HG03571 (cell line): ENCODE results near the gene SLC37A4.
"Not testable (repeated sequence)": the region's sequence is repeated elsewhere in the genome, so short reads cannot be mapped to it uniquely, and the experiment has no call there.

Source experiments
- ATAC-seq: cut with Tn5 transposase; IDR thresholded peaks from one replicate; pipeline ENCODE4 v1.9.1; 2021; ENCODE audit not compliant: unreplicated experiment

SLC37A4 gene

GRCh38 chr11:119030329-119031047 lies at the start of gene SLC37A4:
SLC37A4 (minus strand) TSS chr11:119030877.
- ATAC-seq, result peak; percentile 85

DNA sequence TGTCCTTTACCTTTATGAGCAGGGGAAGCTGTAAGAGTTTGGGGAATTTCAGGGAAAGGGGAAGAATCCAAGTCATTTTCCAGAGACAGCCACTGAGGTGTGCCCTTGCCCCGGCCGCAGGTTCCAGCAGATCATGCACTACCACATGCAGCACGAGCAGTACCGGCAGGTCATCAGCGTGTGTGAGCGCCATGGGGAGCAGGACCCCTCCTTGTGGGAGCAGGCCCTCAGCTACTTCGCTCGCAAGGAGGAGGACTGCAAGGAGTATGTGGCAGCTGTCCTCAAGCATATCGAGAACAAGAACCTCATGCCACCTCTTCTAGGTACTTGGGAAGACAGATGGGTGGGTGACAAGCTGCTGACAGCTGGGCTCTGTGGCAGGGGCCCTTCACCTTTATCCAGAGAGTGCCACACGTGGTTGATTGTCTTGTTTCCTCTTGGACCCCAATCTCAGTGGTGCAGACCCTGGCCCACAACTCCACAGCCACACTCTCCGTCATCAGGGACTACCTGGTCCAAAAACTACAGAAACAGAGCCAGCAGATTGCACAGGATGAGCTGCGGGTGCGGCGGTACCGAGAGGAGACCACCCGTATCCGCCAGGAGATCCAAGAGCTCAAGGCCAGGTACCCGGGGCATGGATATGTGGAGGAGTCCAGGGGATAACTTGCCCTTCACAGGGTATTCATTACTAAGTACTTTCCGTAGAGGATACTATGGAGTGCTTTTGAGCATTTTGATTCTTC lies 48.2 kb upstream of the SLC37A4 start:
- no peak for ATAC-seq

DNA sequence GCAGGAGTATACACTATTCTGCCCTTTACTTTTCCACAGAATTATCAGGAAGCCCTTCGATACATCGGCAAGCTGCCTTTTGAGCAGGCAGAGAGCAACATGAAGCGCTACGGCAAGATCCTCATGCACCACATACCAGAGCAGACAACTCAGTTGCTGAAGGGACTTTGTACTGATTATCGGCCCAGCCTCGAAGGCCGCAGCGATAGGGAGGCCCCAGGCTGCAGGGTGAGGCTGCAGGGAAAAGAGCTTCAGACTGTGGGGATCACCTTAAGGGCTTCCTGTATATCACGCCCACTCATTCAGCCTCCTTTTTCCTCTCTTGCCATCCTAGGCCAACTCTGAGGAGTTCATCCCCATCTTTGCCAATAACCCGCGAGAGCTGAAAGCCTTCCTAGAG lies 47.2 kb upstream of the SLC37A4 start:
- no peak for ATAC-seq

GRCh38 chr11:119067371-119068222 lies 36.9 kb upstream of the SLC37A4 start, which contains the start of gene VPS11:
VPS11 (plus strand) TSS chr11:119067818; CDS start chr11:119067824, 6 bp downstream.
- ATAC-seq, result peak; percentile 87

DNA sequence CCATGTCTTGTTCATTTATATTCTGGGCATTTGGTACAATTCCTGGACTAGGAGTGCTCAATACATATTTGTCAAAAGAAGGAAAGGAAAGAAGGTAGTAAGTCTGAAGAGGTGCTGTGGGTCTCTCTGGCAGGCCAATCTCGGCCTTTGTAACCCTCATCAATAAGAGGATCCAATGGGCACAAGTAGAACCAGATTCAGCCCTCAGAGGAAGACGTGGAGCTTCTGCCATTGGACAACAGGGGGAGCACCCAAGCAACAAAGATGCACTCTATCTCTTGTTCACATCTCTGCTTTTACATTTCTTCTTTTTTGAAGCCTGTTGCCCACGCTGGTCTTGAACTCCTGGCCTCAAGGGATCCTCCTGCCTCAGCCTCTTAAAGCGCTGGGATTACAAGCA lies 34.7 kb upstream of the SLC37A4 start:
- ATAC-seq, result no peak

DNA sequence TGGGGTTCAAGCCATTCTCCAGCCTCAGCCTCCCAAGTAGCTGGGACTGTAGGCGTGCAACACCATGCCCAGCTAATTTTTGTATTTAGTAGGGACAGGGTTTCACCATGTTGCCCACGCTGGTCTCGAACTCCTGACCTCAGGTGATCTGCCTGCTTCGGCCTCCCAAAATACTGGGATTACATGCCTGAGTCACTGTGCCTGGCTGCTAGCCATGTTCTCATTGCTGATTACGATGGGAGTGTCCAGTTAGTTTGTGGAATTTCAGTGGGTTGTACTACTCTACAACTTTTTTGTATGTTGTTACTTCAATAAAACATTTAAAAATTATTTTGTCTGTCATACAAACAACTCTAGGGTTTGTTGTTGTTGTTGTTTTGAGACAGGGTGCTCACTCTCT lies 32.1 kb upstream of the SLC37A4 start:
- no peak for ATAC-seq

DNA sequence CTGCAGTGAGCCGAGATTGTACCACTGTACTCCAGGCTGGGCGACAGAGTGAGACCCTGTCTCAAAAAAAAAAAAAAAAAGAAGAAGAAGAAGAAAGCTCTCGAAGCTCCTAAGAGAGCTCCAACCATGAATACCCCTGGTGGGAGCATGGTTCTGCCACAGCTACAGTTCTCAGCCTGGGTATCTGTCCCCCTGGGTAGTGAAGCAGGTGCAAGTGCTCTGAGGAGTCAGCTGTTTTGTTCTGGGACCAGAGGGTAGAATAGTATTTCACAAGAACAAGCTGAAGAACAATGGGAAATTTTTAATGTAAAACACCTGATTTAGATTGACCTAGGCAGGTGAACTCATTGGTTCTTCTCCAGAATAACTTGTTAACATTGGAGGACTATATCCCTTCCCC lies 30.6 kb upstream of the SLC37A4 start:
- ATAC-seq, result no peak

GRCh38 chr11:119059128-119059527 lies 28.5 kb upstream of the SLC37A4 start:
- ATAC-seq, result not testable (repeated sequence)

DNA sequence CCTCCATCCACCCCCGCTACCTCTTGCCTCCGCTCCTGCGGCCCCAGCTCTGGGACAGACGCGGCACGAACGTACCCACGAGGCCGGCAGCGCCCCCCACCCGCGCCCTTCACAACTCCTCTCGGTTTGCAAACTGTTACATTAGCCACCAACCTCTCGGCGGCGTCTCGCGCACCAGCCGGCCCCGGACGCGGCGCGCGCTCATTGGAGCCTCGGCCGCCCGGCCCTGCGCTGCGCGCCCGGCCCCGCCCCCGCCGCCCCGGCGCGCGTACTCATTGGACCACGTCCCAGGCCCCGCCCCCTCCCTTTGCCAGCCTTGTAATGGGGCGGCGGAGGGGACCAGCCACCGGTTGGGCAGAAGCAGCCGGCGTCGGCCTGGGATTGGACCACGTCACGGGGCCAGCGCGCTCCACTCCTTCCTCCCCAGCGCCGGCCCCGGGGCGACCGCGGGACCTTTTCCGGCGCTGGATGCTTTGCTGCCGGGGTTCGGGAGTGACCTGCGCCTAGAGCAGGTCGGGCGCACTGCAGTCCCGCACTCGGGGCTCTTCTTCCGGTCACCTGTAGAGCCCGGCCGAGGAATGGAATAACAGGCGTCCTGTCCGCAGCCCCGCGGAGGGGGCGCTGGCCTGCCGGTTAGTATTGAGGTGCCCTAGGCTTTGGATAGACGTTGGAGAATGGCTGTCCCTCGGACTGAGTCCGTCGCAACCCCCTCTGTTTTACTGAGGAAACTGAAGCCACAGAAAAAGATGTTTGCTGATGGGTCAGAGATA lies 26.5 kb upstream of the SLC37A4 start, which contains the start of gene HYOU1:
Gene HYOU1, minus strand, starts transcription at position 206 of the 770 bp plus-strand sequence. CDS start 1,045 bp downstream, outside the sequence.
- ATAC-seq, result peak; percentile 90

DNA sequence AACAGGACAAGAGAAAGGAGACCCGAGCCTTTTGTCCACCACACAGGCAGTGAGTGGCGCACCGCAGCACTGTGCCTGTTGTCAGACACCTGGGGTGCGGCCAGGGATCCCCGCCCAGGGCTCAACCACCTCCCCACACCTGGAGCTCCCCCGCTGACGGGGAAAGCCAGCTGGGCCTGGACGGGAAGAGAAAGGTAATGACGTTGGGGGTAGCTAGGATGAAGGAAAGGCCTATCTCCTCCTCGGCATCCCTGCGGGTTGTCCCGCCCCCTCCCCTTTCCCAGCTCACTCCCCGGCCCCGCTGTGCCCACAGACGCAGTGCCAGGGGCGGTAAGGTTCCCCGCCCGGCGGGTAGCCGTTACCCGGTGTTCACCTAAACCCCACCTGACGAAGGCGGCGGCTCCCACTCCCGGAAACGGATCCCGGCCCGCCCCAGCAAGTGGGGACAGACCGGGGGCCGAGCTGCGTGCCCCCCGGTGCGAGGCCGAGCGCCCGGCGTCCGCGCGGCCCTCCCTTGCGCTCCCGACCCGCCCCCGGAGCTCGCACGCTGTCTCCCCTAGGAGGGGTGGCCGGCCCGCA lies 25.8 kb upstream of the SLC37A4 start:
- no peak for ATAC-seq

GRCh38 chr11:119055901-119056300 lies 25.2 kb upstream of the SLC37A4 start:
- no peak for ATAC-seq

DNA sequence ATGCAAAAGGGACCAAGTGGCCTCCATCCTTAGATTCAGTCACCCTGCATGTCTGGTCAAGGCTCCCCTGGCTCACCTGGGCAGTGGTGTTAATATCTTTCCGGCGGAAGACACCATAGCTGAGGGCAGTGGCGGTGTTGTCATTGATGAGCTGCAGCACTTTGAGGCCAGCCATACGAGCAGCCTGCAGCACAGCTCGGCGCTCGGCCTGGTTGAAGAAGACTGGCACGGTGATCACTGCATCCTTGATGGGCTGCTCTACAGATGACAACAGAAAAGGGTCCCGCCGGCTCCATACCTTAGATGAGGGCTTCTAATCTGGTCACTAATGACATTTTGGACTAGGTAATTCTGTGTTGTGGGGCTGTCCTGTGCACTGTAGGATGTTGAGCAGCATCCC lies 23.7 kb upstream of the SLC37A4 start:
- ATAC-seq, result no peak

DNA sequence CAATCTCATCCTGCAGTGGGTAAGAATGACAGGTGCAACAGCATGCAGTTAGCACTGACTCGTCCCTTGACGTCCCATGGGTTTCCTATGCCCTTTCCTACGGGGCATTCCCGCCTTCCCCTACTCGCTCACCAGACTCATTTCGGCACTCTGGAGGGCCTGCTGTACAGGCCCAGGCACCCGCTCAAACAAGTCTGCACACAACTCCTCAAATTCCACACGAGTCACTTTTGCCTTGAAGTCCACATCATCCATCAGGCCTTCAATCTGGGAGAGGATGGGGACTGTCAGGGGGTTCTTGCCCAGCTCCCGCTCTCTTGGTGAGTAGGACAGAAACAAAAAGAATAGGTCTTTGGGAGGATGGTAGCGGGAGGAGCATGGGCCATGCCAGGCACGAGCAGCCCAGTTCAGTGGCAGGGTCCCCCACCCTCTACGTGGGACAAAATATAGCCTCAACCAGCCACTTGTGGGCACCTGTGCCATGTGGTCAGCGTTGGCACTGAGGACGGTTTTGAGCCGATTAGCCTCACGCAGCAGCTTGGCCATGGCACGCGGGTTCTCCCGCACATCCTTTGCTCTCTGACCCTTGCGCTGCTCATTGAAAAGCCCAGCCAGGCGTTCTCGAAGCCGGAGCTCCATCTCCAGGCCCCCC lies 21.6 kb upstream of the SLC37A4 start:
- no peak for ATAC-seq

GRCh38 chr11:119051440-119052162 lies 20.9 kb upstream of the SLC37A4 start:
- ATAC-seq, result no peak

- no peak for ATAC-seq
Observed at GRCh38 chr11:119049081-119049480, 18.4 kb upstream of the SLC37A4 start.

DNA sequence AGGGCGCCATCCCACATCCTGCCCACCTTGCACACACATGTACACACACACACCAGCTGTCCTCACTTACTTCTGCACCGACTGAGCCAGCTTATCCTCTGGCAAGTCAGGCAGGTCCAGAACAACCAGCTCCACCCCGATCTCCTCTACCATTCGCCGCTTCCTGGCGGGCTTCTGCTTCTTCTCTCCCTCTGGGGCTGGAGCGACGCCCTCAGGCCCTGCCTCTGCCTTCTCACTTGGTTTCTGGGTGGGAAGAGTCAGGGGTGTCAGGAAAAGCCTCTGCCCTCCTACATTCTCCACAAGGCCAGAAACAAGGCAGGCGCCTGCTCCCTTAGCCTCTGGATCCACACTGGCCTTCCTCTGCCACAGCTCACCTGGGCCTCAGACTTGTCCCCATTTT lies 18.0 kb upstream of the SLC37A4 start:
- ATAC-seq, result no peak

- ATAC-seq, result no peak
Observed at GRCh38 chr11:119047205-119047604, 16.5 kb upstream of the SLC37A4 start.

DNA sequence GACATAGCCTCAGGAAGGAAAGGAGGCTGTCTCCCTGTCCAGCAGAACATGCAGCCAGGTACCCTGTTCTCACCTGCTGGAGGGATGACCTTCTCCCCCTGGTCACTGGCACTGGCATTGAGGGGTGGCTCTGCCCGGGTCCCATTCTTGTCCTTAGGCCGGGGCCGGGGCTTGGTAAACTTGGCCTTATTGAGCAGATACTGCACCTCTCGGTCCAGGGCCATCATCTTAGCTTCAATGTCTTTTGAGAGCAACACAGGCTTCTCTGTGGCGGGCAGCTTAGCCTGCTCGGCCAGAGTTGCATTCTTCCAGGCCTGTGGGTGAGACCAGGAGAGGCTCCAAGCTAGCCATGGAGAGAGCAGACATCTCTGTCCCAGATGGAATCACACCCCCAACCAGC lies 15.8 kb upstream of the SLC37A4 start:
- ATAC-seq, result no peak

DNA sequence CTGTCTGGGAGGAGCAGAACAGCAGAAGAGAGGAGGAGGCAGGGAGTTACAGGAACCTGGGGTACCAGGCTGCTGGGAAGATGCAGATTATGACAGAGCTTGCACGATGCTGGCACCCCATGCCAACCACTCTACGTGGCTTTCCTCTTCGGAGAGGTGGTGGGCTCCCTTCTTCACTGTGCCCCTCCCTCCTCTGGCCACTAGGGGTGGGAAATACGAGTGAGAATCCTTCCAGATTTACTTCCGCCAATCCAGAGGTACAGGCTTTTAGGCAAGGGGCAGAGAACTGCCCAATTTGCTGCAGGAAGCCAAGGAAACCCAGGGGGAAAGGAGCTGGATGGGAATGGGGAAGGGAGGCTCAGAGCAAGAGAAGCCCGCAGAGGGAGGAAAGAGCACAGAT lies 14.0 kb upstream of the SLC37A4 start:
- no peak for ATAC-seq
